Endothelial cell of umbilical vein (primary cell): ENCODE data around the gene RHEBL1. TPM values are rescaled to one million over a fixed set of nuclear protein-coding genes. Genes with fewer than 3 reads are reported as not detected.

Experiments used
- BruUV-seq: library from RNA; stranded (reverse); fragments of 400-500 nt; replicated peaks from 2 replicates; lab custom pipeline; 2021; lab: Mats Ljungman, UMichigan
- CTCF ChIA-PET: fragments of 300-600, 350-600 bp; sonication (Branson Sonifier 250); formaldehyde crosslinking; loops from one replicate; lab custom pipeline; 2021; ENCODE audit warnings: antibody characterized with exemption, inconsistent platforms; lab: Charles Lee
- POLR2A ChIA-PET: fragments of 300-600, 350-600 bp; sonication (Branson Sonifier 250); formaldehyde crosslinking; loops from one replicate; lab custom pipeline; 2021; ENCODE audit warnings: antibody characterized with exemption, inconsistent platforms; lab: Charles Lee
- DNase-seq: peaks from one replicate; pipeline ENCODE4 v3.0.0-alpha.2; 2011; ENCODE audit warnings: low read depth, low spot score
- FAIRE-seq: peaks from 2 replicates; lab custom pipeline; 2011; peaks lifted over from hg19 to GRCh38; lab: Jason Lieb, UNC
- H2AFZ ChIP-seq: 2 replicates; pipeline ENCODE4 v1.6.0; 2012; ENCODE audit warnings: low read depth, low read length, control low read depth, inconsistent platforms
- H3K27ac ChIP-seq: 2 replicates; pipeline ENCODE4 v1.5.1; 2011; ENCODE audit warnings: low read depth, mild to moderate bottlenecking, control low read depth, low read length, moderate library complexity; ENCODE audit not compliant: insufficient read depth
- H3K27me3 ChIP-seq, 2 experiments: 2 replicates each; pipeline versions ENCODE4 v1.6.0 to v1.6.1; 2011; ENCODE audit warnings: low read length in 2 of 2, mixed read lengths in 1 of 2; ENCODE audit not compliant: control insufficient read depth in 2 of 2, insufficient read depth in 2 of 2
- H3K36me3 ChIP-seq, 2 experiments: 2 replicates in 1 of 2; 3 replicates in 1 of 2; pipeline ENCODE4 v1.5.1; 2011; ENCODE audit warnings: low read length in 2 of 2, mild to moderate bottlenecking in 1 of 2, moderate library complexity in 1 of 2; ENCODE audit not compliant: control insufficient read depth in 2 of 2, insufficient read depth in 2 of 2; ENCODE audit errors: extremely low read depth in 1 of 2
- H3K4me1 ChIP-seq: 3 replicates; pipeline ENCODE4 v1.5.1; 2011; ENCODE audit warnings: mild to moderate bottlenecking, low read length; ENCODE audit not compliant: control insufficient read depth, insufficient read depth; ENCODE audit errors: extremely low read depth
- H3K4me2 ChIP-seq: 2 replicates; pipeline ENCODE4 v1.6.1; 2011; ENCODE audit warnings: low read length, control low read depth, mixed read lengths; ENCODE audit not compliant: insufficient read depth
- H3K4me3 ChIP-seq, 3 experiments: fragments of 200-600 bp in 1 of 3; sonication (generic), shearing (Covaris generic) in 1 of 3; replicated peaks in 1 of 3; 2 replicates each; pipeline ENCODE4 v1.5.1; 2011 to 2016; ENCODE audit warnings: control low read depth in 3 of 3, low read length in 3 of 3, mild to moderate bottlenecking in 2 of 3, inconsistent platforms in 1 of 3, low read depth in 1 of 3, moderate library complexity in 1 of 3; ENCODE audit not compliant: insufficient read depth in 1 of 3
- H3K79me2 ChIP-seq: 2 replicates; pipeline ENCODE4 v1.6.0; 2012; ENCODE audit warnings: low read length, inconsistent platforms; ENCODE audit not compliant: control insufficient read depth, insufficient read depth
- H3K9ac ChIP-seq: replicated peaks from 2 replicates; pipeline ENCODE3; 2011; ENCODE audit warnings: low read length, control low read depth; ENCODE audit not compliant: insufficient read depth; ENCODE audit errors: extremely low read depth
- H3K9me1 ChIP-seq: replicated peaks from 3 replicates; pipeline ENCODE4 v1.6.0; 2011; ENCODE audit warnings: mild to moderate bottlenecking, low read length; ENCODE audit not compliant: control insufficient read depth, insufficient read depth; ENCODE audit errors: extremely low read depth
- H3K9me3 ChIP-seq: replicated peaks from 2 replicates; pipeline ENCODE4 v1.5.1; 2012; ENCODE audit warnings: low read length, inconsistent platforms; ENCODE audit not compliant: control insufficient read depth, insufficient read depth
- H4K20me1 ChIP-seq: replicated peaks from 2 replicates; pipeline ENCODE3; 2011; ENCODE audit warnings: mild to moderate bottlenecking, low read length; ENCODE audit not compliant: control insufficient read depth, insufficient read depth; ENCODE audit errors: extremely low read depth
- EZH2 ChIP-seq: IDR thresholded peaks from 2 replicates; pipeline ENCODE4 v1.6.1; 2012; ENCODE audit warnings: borderline replicate concordance, low read depth, mild to moderate bottlenecking, moderate library complexity, low read length, inconsistent platforms; ENCODE audit not compliant: severe bottlenecking
- FOS ChIP-seq: IDR thresholded peaks from 2 replicates; pipeline ENCODE4 v1.6.1; 2011; ENCODE audit warnings: mild to moderate bottlenecking, low read length, moderate library complexity, borderline replicate concordance; ENCODE audit not compliant: insufficient read depth
- GATA2 ChIP-seq: IDR thresholded peaks from 2 replicates; pipeline ENCODE4 v1.7.0; 2011; ENCODE audit warnings: low read depth, mild to moderate bottlenecking, moderate library complexity, mixed read lengths, low read length; ENCODE audit not compliant: insufficient read length, insufficient read depth
- JUN ChIP-seq: IDR thresholded peaks from 2 replicates; pipeline ENCODE4 v1.6.1; 2011; ENCODE audit warnings: borderline replicate concordance, low read depth; ENCODE audit not compliant: insufficient read length, insufficient read depth
- MYC ChIP-seq: IDR thresholded peaks from one replicate; pipeline ENCODE4 v1.6.1; 2011; ENCODE audit warnings: mild to moderate bottlenecking, low read depth, low read length
- POLR2A ChIP-seq: IDR thresholded peaks from 2 replicates; pipeline ENCODE4 v1.6.1; 2012; ENCODE audit warnings: low read depth, mild to moderate bottlenecking, control low read depth, low read length
- POLR2AphosphoS5 ChIP-seq: IDR thresholded peaks from 2 replicates; pipeline ENCODE4 v1.6.1; 2012; ENCODE audit warnings: low read depth, mild to moderate bottlenecking, control low read depth, low read length, moderate library complexity; ENCODE audit not compliant: insufficient read depth
- dilution Hi-C: fragments of 300-500 bp; cut with MboI; formaldehyde crosslinking; loops from one replicate; pipeline ENCODE4 v1.15.0; 2019; ENCODE audit warnings: low sequenced_read_pairs; ENCODE audit not compliant: extremely low pct_ligation_motif_present
- intact Hi-C: fragments of 100-400 bp; cut with micrococcal nuclease; formaldehyde crosslinking; loops from one replicate; pipeline ENCODE4 v1.10.0; 2022
- polyA plus RNA-seq, 4 experiments: library from polyadenylated mRNA; depleted of rRNA in 3 of 4; stranded (reverse) in 3 of 4; unstranded in 1 of 4; fragments of >200 nt; gene quantifications; 2 replicates each; pipeline versions ENCODE4 v1.2.1 to v1.2.3, GENCODE V29; 2011 to 2012; ENCODE audit warnings: missing spikeins in 1 of 4
- total RNA-seq: library from RNA; stranded (reverse); gene quantifications from 2 replicates; pipeline ENCODE4 v1.2.3, GENCODE V29; 2021
- TF ChIP-seq, protein P1 (sequence below): IDR thresholded peaks from 2 replicates; pipeline ENCODE4 v1.6.1; 2011; ENCODE audit not compliant: insufficient read depth, insufficient read length
- TF ChIP-seq, protein P2 (sequence below), 2 donors: IDR thresholded peaks; 1 replicate in 1 of 2; 2 replicates in 1 of 2; pipeline ENCODE4 v1.5.1; 2011; ENCODE audit warnings: low read length in 2 of 2, mild to moderate bottlenecking in 2 of 2, moderate library complexity in 2 of 2, control low read depth in 1 of 2, inconsistent platforms in 1 of 2, low read depth in 1 of 2; ENCODE audit not compliant: insufficient read depth in 1 of 2; ENCODE audit errors: extremely low read depth in 1 of 2

The RHEBL1 gene
- total and polyA plus RNA-seq, 2 donors (not counting 3 experiments of a cell fraction or from before 2014, with no cell fraction given): 2.6 to 2.7 TPM

DNA sequence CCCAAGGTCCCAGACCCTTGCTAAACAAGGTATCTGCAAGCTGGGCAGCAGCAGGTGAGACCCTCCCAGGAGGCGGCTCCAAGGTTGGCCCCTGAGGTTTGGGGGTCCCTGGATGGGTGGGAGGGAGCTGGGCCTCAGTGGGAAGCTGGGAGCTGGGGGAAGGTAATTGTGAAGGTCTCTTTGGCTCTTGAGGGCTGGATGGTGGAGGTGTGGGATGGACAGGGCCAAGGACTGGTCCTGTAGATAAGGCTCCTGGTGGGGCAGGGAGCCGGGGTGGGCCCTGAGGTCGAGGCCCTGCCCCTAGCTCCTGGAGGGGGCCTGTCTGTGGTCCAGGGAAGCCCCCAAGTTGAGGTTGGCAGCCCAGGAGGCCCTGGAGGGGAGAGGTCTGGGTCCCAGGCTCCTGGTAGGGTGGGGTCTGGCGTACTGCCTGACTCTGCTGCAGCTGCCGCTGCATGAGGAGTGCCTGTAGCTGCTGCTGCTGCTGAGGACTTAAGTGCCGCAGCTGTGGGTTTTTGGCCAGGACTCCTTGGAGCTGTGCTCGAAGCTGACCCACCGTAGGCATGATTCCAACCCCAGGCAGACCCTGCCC lies 38.1 kb downstream of the RHEBL1 start:
- intact Hi-C loops: no loop called here
- no peak overlapping the region for H3K4me2 ChIP-seq
- no TSS peak for BruUV-seq
- ChIA-PET CTCF (interaction anchor here (0.9 to 1.2 kb wide), 2 partner anchors 12 to 35 kb away, joined by 3 to 6 read pairs; no protein-coding TSS in a partner anchor), POLR2A (no interaction called here)
- no peak overlapping the region for H2AFZ ChIP-seq
- H3K27me3 ChIP-seq: no peaks in the 10 kb centered on the region
- H3K36me3 ChIP-seq: peaks cover 31 to 71% of the 10 kb centered on the region in 2 experiments
- DNase-seq: no peak
- dilution Hi-C loops: no loop called here
- TF ChIP-seq FOS (no peak), MYC (no peak), POLR2A (no peak), EZH2 (no peak), POLR2AphosphoS5 (no peak), GATA2 (no peak), JUN (no peak)
- TF ChIP-seq, protein P1, sequence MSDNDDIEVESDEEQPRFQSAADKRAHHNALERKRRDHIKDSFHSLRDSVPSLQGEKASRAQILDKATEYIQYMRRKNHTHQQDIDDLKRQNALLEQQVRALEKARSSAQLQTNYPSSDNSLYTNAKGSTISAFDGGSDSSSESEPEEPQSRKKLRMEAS: no peak
- TF ChIP-seq, protein P2, sequence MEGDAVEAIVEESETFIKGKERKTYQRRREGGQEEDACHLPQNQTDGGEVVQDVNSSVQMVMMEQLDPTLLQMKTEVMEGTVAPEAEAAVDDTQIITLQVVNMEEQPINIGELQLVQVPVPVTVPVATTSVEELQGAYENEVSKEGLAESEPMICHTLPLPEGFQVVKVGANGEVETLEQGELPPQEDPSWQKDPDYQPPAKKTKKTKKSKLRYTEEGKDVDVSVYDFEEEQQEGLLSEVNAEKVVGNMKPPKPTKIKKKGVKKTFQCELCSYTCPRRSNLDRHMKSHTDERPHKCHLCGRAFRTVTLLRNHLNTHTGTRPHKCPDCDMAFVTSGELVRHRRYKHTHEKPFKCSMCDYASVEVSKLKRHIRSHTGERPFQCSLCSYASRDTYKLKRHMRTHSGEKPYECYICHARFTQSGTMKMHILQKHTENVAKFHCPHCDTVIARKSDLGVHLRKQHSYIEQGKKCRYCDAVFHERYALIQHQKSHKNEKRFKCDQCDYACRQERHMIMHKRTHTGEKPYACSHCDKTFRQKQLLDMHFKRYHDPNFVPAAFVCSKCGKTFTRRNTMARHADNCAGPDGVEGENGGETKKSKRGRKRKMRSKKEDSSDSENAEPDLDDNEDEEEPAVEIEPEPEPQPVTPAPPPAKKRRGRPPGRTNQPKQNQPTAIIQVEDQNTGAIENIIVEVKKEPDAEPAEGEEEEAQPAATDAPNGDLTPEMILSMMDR (IDR thresholded peaks at IDR 0.05; ENCODE audit: extremely low read depth in 1 of 2, insufficient read depth in 1 of 2, low read depth in 1 of 2, low read length in 2 of 2): no peak
- H3K9me1 ChIP-seq: no peaks in the 10 kb centered on the region
- no peaks in the 10 kb centered on the region for H3K4me1 ChIP-seq
- H3K9me3 ChIP-seq: no peaks in the 10 kb centered on the region
- no peaks in the 10 kb centered on the region for H4K20me1 ChIP-seq
- no peak for FAIRE-seq
- H3K4me3 ChIP-seq: no peak overlapping the region
- no peak overlapping the region for H3K27ac ChIP-seq
- no peaks in the 10 kb centered on the region for H3K79me2 ChIP-seq
- H3K9ac ChIP-seq: no peak overlapping the region
